K562 (cell line): ENCODE results near the gene ARHGAP26. TPM values are rescaled to one million over a fixed set of nuclear protein-coding genes. Genes with fewer than 3 reads are reported as not detected.

Experiments
- CBX8 ChIP-seq: fragments of 200-600 bp; sonication (generic); IDR thresholded peaks from 2 replicates; pipeline ENCODE4 v1.6.1; 2012; ENCODE audit warnings: borderline replicate concordance, mixed run types, low read depth, mild to moderate bottlenecking, moderate library complexity, mixed read lengths, low read length, control low read depth, inconsistent platforms; ENCODE audit not compliant: poor library complexity, severe bottlenecking; ENCODE audit errors: extremely low read depth
- CCNT2 ChIP-seq: IDR thresholded peaks from 2 replicates; pipeline ENCODE4 v1.6.1; 2011; ENCODE audit warnings: borderline replicate concordance, low read depth, mild to moderate bottlenecking, moderate library complexity, mixed read lengths, low read length; ENCODE audit not compliant: insufficient read length; ENCODE audit errors: extremely low read depth
- CEBPZ ChIP-seq: fragments of 150-350 bp; IDR thresholded peaks from 2 replicates; pipeline ENCODE4 v1.6.1; 2014; ENCODE audit warnings: low read depth, mild to moderate bottlenecking, low read length, borderline replicate concordance
- MEF2D ChIP-seq: conservative IDR thresholded peaks from 2 replicates; pipeline ENCODE4 v1.6.1; 2016; ENCODE audit warnings: low read depth, missing genetic modification characterization, missing compliant biosample characterization
- MGA ChIP-seq: fragments of 450-650 bp; IDR thresholded peaks from 2 replicates; pipeline ENCODE4 v1.6.1; 2016; ENCODE audit warnings: mild to moderate bottlenecking, moderate library complexity
- ZNF431 ChIP-seq: sonication (generic); formaldehyde crosslinking; IDR thresholded peaks from 2 replicates; pipeline ENCODE4 v1.8.0; 2022; ENCODE audit warnings: mild to moderate bottlenecking, missing genetic modification reagents
- ZNF445 ChIP-seq: fragments of 250-450 bp; sonication (Bioruptor Pico); IDR thresholded peaks from 2 replicates; pipeline ENCODE4 v1.4.0; 2020; ENCODE audit warnings: low read depth, mild to moderate bottlenecking, moderate library complexity
- polyA plus RNA-seq, 8 experiments: library from polyadenylated mRNA; depleted of rRNA in 4 of 8; stranded (reverse) in 5 of 8; unstranded in 3 of 8; fragments of >200 nt; fragmentation: Nextera tagmentation in 2 of 8; fragmentation: Illumina TruSeq in 1 of 8; extraction: Ambion mirVana in 2 of 8; extraction: Trizol in 1 of 8; gene quantifications; 2 replicates each; pipeline versions ENCODE4 v1.2.1 to v1.2.3, GENCODE V29; 2011 to 2014; ENCODE audit warnings: inconsistent platforms in 1 of 8, missing spikeins in 1 of 8
- total RNA-seq, 7 experiments: library from RNA; depleted of rRNA in 6 of 7; stranded (reverse); fragments of >200 nt in 6 of 7; fragmentation: Illumina TruSeq in 2 of 7; extraction: Trizol in 2 of 7; gene quantifications; 2 replicates each; pipeline versions ENCODE4 v1.2.1 to v1.2.3, GENCODE V29; 2011 to 2021; ENCODE audit warnings: low replicate concordance in 1 of 7
- TF ChIP-seq, protein P1 (sequence below): fragments of 250-450 bp; sonication (Bioruptor Pico); IDR thresholded peaks from 2 replicates; pipeline ENCODE4 v1.5.0; 2021; ENCODE audit warnings: mild to moderate bottlenecking, borderline replicate concordance

ARHGAP26 gene
- total and polyA plus RNA-seq, 9 of the 15 experiments (the other 6 are each of a cell fraction or from before 2014, with no cell fraction given) = 0.13 to 1.1 (median 0.55) TPM

DNA sequence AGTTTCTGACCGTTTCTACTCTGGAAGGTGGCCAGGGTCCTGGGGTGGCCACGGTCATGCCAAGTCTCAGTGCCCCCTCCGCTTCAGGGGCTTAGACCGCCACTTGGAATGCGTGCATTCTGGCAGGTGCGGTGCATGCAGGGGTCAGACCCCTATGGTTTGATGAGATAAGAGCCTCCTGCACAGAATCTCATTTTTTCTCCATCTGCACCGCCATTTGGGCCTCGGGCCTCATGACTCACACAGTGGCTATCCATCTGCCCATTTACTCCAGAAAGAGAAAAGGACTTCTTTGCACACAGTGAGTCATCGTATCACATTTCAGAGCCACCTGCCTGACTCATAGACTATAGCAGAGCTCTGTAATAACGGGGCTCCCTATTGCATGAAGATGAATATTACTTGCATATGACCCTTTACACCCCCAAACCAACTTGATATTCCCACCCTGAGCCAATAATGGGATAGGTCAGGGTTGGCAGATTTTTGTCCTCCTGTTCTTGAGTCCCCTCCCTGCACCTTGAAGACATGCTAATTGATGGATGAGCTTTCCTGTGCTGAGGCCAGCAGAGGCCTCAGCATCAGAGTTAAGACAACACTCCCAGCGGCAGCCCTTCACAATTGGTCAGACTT lies 475.9 kb downstream of the ARHGAP26 start (continued):
- TF ChIP-seq MGA (peak; percentile 71), CBX8 (no peak), ZNF445 (no peak), ZNF431 (CRISPR knock-in tag) (no peak), CEBPZ (no peak), MEF2D (tag) (peak; percentile 64; the same call in 1 of the 2 replicates), CCNT2 (peak; percentile 33)
- TF ChIP-seq, protein P1, sequence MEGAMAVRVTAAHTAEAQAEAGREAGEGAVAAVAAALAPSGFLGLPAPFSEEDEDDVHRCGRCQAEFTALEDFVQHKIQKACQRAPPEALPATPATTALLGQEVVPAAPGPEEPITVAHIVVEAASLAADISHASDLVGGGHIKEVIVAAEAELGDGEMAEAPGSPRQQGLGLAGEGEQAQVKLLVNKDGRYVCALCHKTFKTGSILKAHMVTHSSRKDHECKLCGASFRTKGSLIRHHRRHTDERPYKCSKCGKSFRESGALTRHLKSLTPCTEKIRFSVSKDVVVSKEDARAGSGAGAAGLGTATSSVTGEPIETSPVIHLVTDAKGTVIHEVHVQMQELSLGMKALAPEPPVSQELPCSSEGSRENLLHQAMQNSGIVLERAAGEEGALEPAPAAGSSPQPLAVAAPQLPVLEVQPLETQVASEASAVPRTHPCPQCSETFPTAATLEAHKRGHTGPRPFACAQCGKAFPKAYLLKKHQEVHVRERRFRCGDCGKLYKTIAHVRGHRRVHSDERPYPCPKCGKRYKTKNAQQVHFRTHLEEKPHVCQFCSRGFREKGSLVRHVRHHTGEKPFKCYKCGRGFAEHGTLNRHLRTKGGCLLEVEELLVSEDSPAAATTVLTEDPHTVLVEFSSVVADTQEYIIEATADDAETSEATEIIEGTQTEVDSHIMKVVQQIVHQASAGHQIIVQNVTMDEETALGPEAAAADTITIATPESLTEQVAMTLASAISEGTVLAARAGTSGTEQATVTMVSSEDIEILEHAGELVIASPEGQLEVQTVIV (CRISPR knock-in tag) = no peak
